Epithelial cell of prostate (primary cell): ENCODE results near the gene TRIM24.

Source experiments
- DNase-seq: peaks from one replicate; pipeline ENCODE4 v3.0.0-alpha.2; 2011; ENCODE audit warnings: low read depth, low spot score
- H3K27ac ChIP-seq: fragments of 450-650 bp; 2 replicates; pipeline ENCODE4 v1.5.1; 2017; ENCODE audit warnings: mild to moderate bottlenecking

The TRIM24 gene

DNA sequence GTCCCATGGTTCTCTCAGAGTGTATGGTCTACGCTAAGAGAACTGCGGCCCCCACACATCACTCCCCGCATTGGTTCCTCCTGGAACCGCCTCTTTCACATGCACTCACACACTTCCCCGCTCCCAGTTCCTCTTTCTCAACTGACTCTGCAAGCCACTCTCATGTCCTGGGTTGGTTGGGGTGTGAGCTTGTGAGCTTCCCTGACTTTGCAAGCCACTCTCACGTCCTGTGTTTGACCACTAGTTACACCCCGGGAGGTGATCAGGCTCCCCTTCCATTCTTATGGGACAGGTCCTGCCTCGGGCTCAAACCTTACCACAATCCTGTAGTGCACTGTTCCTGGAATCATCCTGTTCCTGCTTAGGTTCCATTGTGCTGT is 105.0 kb downstream of the TRIM24 start:
- no peak for DNase-seq
- peak overlapping the region; percentile 27 for H3K27ac ChIP-seq

DNA sequence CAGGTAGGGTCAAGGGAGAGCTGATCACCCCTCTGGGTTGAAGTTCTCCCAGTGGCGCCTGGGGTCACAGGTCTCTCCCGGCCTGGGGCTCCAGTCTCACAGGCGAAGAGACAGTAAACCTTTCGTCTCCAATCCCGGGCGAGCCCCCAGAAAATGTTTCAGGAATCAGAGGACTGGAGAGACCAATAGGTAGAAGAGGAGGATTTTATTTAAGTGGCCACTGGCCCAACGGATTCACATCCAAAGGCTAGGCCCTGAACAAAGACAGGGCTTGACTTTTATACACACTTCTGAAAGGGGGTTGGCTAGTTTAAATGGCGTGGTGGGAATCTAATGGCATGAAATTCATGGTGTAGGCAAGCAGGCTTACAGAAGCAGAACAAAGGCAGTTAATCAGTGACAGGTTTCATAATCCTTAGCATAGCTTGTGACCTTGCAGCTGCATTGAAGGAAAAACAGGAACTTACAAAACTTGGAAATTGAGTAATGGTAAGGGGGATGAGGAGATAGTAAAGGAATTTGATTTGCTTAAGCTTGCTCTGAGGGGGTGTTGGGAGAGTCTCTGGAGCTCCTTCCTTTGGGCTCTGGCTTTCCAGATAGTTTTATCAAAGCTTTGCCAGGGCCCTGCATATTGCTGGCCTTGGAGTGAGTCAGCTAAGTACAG is 105.5 kb downstream of the TRIM24 start:
- H3K27ac ChIP-seq, result peak overlapping the region; percentile 27
- DNase-seq, result peak; percentile 22

DNA sequence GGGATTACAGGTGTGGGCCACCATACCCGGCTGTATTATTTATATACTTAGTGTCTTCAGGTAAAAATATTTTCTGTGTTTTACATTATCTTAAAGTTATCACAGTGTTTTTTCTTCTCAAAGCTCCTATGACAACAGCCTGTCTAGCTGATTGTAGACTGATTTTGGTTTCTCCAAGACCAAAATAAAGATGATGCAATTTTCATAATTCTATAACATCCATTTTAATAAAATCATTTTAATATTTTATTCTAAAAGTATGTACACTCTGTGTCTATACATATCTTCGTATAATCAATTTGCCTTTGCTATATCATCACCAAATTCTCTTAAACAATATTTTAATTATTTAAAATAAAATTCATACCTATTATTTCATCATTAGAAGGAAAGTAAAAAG is 108.6 kb downstream of the TRIM24 start:
- H3K27ac ChIP-seq, result no peak overlapping the region
- no peak for DNase-seq

DNA sequence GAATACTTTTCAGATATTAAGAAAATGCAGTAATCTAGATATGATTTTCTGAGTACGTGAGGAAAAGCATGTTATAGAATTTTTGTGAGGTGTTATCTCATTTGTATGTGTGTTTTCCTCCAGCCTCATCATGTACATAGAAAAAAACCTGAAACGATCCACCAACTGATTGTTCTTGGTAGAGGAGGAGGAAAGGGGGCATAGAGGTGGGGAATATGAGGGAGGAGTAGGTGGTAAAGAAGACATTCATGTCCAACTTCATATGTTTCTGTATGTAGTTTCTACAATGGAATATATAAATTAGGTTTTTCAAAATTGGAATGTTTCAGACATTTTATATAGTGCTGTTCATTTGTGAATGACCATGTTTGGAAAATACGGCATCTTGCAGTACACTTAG is 109.4 kb downstream of the TRIM24 start:
- no peak for DNase-seq

DNA sequence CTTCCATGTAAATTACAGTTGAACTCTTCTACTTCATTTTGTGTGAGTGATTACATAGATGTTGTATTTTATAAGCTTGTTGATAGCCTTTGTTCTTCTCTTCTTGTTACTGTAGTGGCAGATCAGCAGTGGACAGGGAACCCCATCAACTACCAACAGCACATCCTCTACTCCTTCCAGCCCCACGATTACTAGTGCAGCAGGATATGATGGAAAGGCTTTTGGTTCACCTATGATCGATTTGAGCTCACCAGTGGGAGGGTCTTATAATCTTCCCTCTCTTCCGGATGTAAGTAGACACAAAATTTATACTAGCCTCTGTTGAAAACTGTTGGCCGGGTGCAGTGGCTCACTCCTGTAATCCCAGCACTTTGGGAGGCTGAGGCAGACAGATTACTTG is 110.7 kb downstream of the TRIM24 start:
- H3K27ac ChIP-seq, result no peak overlapping the region
- no peak for DNase-seq

More for the DNA sequence above, 109.4 kb downstream of the TRIM24 start:
- no peak overlapping the region for H3K27ac ChIP-seq

DNA sequence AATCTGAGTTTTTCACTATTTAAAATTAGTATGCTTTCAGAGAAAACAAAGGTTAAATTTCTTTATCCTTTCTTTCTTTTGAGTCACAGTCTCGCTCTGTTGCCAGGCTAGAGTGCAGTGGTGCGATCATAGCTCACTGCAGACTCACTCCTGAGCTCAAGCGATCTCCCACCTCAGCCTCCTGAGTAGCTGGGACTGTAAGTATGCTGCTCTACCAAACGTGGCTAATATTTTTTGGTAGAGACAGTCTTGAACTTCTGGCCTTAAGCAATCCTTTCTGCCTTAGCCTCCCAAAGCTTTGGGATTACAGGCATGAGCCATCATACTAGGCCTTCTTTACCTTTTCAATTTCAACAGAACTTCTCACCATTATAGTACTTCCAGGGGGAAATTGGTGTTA is 113.7 kb downstream of the TRIM24 start:
- H3K27ac ChIP-seq, result no peak overlapping the region

DNA sequence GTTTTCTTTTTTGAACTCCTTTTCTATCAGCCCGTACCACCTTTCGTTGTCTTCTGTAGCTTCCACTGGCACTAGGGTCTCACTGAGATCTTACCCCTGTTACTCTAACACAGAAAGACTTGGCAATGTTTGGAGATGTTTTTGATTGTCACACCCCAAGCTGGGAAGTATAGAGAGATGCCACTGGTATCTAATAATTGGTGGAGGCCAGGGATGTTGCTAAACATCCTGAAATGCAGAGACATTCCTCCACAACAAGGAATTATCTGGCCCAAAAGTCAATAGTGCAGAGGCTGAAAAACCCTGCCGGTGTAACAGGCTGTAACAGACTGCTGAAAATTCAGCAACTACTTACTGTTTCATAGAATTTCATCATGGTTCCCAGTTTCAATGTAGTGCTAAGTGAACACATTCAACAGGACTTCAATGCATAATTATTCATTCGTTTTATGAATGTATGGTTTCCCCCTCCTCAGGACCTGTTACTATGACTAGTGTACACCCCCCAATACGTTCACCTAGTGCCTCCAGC is 115.9 kb downstream of the TRIM24 start:
- no peak overlapping the region for H3K27ac ChIP-seq
- no peak for DNase-seq

More for the DNA sequence above, 113.7 kb downstream of the TRIM24 start:
- no peak for DNase-seq

DNA sequence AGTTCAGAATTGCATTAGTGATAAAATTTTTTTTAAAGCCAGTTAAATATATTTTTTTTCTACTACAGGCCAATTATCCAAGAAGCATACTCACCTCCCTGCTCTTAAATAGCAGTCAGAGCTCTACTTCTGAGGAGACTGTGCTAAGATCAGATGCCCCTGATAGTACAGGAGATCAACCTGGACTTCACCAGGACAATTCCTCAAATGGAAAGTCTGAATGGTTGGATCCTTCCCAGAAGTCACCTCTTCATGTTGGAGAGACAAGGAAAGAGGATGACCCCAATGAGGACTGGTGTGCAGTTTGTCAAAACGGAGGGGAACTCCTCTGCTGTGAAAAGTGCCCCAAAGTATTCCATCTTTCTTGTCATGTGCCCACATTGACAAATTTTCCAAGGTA is 119.1 kb downstream of the TRIM24 start:
- DNase-seq, result no peak

DNA sequence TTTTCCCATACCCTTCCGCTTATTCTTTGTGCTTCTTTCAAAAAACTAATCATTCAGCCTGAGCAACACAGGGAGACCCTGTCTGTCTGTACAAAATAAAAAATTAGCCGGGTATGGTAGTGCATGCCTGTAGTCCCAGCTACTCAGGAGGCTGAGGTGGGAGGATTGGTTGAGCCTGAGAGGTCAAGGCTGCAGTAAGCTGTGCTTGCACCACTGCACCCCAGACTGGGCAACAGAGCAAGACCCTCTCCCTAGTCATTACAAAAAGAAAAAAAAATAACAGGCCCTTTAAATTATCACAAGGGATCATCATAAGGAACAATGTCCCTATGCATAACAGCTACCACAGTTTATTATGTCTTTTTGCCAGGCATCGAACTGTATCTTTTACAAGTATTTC is 119.6 kb downstream of the TRIM24 start:
- DNase-seq, result no peak
- no peak overlapping the region for H3K27ac ChIP-seq

More for the DNA sequence above, 119.1 kb downstream of the TRIM24 start:
- no peak overlapping the region for H3K27ac ChIP-seq

DNA sequence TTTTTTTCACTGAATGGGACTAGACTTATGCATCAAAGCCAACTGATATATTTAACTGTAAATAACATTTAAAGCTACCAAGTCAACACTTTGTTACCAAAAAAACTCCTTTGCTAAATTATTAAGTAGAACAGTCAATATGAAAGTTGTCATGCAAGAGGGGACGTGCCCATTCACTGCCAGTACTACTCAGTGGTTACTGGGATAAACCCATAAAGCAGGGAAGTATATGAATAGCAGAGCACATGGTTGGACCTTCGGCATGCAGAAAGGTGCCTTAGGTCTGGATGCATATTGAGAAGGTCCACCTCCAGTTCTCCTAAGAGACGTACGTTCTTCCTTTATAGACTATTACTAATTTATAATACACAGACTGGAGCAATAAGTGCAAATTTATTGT is 121.0 kb downstream of the TRIM24 start:
- H3K27ac ChIP-seq, result no peak overlapping the region

DNA sequence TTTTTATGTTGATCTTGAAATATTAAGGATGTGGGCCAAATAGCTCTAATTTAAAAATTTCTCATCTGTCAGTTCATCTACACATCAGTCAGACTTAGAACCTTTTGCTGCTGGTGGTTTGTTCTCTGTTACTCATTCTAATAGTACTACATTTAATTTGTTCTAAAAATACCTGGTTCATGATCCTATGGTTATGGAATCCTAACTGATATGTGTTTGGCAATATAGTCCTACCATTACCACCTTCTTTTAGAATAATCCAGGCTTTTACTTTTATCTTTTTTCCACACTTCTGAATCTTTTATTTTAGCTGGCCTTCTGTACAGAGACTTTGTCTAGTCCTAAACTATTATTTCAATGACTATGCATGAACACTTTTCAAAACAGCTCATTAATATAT is 124.2 kb downstream of the TRIM24 start:
- DNase-seq, result no peak
- H3K27ac ChIP-seq, result no peak overlapping the region

More for the DNA sequence above, 121.0 kb downstream of the TRIM24 start:
- no peak for DNase-seq

DNA sequence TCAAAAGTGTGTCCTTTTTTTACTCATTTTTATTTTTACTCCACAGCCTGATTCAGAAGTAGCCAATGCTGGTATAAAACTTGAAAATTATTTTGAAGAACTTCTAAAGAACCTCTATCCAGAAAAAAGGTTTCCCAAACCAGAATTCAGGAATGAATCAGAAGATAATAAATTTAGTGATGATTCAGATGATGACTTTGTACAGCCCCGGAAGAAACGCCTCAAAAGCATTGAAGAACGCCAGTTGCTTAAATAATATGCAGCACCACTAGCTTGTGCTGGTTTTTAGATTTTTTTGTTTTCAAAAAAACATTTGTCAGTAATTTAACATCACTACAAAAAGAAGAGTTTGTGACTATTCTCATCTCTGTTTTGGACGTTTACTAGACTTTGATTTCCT is 124.6 kb downstream of the TRIM24 start:
- H3K27ac ChIP-seq, result no peak overlapping the region
- DNase-seq, result no peak

DNA sequence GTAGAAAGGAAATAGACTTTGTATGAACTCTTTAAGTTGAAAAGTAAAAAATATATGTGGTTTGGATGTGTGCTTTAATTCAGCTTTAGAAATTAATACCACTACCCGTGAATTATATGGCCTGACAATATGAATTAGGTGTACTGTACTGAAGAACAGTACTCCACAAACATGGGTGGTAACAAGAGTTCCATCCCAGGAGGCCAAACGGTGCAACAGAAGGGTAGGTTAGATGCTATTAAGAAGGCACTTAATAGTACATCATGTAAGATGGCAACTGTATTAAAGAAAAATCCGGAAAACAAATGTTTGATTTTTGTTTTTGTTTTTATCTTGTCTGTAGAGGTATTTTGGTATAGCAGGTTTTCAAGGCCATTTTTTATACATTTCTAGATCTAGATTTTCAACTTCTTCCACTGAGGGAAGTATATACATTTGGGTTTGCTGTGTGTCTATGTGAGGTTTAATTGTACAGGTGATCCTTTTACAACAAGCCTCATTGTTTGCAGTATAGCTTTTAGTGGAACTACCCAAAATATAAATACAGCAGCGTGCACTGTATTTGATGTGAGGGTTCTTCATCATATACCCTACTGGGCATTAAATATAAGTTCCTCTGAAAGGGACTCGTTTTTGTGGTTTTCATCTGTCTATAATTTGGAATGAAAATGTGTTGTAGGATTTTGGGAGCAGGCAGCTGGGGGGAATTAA is 125.4 kb downstream of the TRIM24 start:
- no peak overlapping the region for H3K27ac ChIP-seq
- no peak for DNase-seq

DNA sequence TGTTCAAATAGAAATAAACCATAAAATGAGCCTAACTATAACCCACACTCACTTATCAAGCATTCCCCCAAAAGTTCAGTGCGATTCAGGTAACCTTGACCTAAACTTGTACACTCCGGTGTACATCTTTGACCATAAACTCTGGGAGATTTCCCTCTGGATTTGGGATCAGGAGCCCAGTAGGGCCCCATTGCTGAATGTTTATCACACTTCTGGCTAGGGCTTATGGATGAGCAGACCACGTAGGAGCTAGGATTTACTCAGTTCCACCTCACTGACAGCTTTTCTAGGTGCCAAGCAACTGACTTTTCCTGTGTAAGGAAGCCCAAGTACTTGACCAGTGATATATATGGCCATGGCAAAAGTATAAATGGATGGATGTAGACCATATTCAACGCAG is 127.4 kb downstream of the TRIM24 start:
- no peak overlapping the region for H3K27ac ChIP-seq
- DNase-seq, result no peak

DNA sequence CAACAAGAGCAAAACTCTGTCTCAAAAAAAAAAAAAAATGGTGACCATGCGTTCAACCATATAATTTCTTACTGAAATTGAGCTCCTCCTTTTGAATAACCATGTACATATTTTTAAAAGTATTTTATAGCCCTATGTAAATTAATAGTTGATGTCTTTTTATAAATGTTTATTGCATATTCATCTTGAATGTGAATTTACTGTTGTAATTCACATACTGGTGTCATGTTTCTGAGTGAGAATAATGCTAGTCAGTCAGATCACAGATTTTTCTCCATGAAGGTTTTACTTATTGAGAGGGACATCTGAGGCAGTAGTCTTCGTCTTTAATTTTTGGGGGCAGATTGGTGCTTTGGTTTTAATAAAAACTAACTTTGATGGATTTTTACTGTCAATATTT is 128.9 kb downstream of the TRIM24 start:
- no peak overlapping the region for H3K27ac ChIP-seq
- DNase-seq, result no peak

DNA sequence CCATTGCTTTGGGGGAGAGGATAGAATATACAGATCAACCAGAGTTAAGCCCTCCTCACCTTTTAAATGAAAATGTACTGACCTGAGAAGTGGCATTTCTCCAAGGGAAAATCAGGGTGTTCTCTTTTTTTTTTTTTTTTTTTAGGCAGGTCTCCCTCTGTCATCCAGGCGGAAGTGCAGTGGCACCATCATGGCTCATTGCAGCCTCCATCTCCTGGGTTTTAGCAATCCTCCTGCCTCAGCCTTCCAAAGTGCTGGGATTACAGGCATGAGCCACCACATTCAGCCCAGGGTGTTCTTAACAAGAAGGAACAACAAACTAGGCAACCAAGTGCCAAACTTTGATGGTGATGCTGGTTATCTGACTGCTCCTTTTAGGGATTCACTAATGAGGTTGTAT is 130.1 kb downstream of the TRIM24 start:
- H3K27ac ChIP-seq, result no peak overlapping the region
- DNase-seq, result no peak

DNA sequence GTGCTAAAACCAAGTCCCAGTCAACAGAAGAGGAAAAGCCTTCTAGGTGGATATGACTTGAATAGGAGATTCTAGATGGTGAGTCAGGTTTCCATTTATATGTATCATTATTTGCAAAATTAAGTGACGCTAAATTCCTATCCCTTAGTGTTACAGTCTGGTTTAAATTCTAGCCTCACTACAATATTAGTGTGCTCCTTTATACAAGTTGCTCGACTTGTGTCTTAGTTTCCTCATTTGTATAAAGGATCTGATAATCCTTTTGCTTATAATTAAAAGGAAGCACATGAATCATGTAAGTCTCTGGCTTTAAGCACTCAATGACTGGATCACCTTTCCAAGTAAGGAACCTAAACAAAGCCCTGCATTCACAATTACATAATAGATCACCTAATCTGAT is 135.4 kb downstream of the TRIM24 start:
- H3K27ac ChIP-seq, result no peak overlapping the region
- DNase-seq, result peak; percentile 5

DNA sequence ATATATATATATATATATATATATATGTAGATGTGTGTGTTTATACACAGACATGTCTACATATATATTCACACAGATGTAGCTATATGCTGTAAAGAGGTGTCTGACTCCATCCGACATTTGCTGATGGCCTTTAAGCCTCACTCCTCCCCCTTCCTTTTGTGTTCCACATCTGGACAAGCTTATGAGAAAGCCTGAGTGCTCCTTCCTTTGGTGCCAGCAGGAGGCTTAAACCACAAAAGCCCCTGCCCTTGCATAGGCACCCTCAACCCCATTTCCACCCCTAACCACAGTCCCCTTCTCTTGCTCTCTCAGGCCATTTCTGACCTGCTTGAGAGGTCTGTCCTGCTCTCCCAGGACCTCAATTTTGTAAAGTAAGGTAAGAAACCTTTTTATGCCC is 142.4 kb downstream of the TRIM24 start:
- no peak overlapping the region for H3K27ac ChIP-seq
- DNase-seq, result no peak

DNA sequence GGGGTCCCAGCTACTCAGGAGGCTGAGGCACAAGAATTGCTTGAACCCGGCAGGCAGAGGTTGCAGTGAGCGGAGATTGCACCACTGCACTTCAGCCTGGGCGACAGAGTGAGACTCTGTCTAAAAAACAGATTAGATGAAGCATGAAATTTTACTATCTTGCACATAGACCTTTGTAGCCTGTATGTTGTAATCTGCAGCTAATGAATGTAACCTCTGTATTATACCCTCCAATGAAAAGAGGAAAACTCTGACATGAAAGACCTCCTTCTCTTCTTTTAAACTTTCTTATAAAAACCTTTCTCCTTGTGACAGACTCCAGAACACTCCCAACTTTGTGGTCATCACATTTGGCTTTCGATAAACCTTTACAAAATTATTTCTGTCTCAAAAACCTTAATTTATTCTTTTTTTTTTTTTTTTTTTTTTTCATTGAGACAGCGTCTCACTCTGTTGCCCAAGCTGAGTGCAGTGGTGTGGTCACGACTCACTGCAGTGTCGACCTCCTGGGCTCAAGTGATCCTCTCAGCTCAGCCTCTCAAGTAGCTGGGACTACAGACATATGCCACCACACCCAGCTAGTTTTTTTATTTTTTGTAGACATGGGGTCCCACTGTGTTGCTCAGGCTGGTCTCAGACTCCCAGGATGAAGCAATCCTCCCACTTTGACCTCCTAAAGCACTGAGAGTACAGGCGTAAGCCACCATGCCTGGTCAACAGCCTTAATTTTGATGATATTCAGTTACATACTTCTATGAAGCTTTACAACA is 143.7 kb downstream of the TRIM24 start:
- H3K27ac ChIP-seq, result no peak overlapping the region
- DNase-seq, result no peak

DNA sequence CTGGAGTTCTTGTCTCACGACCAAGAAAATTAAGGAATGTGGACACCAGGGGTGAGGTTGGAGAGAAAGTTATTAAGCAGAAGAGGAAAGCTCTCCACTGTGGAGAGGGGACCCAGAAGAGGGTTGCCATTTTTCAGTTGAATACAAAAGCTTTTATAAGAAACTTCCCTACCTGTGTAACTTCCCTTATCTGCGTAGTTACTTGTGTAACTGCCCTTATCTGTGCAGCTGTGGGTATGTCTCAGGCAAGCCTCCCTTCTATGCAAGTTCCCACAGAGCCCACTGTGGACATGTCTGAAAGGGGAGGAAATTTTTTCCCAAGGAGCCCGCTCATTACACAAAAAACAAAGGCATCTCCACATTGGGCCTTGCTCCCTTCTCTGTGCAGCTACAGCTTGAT is 146.2 kb downstream of the TRIM24 start:
- no peak for DNase-seq
- H3K27ac ChIP-seq, result no peak overlapping the region
